ENCODE measurements around the gene SH3TC2. TPM values are rescaled to one million over a fixed set of nuclear protein-coding genes. Genes with fewer than 3 reads are reported as not detected.

Gene SH3TC2
- total and polyA plus RNA-seq, 12 donors = 0.14 to 1.2 (median 0.46) TPM

DNA sequence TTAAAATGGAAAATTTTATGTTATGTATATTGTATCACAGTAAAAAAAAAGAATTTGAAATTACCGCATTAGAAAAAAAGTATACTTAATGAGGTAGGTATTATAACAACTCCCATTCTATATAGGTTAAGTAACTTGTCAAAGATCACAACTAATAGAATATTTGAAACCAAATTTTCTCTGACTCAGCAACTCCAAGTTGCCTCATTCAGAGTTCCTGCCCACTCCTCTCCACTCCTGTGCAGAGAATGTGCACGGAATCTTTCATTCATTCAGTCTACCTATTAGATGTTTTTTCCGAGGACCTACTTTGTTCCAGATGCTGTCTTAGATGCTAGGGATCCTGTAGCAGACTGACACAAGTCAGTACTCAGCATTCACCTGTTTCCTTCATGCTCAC is 15.4 kb downstream of the SH3TC2 start:
- no peak for DNase-seq
- intact Hi-C loops (cut with DNase I) = no loop called here
- no peak overlapping the region for H3K27ac ChIP-seq
- H3K36me3 ChIP-seq (replicated peaks in 1 of 2) = no peaks in the 10 kb centered on the region
- TF ChIP-seq CTCF (IDR thresholded peaks at IDR 0.05) (no peak), POLR2A (IDR thresholded peaks at IDR 0.05) (no peak)
- H3K4me3 ChIP-seq = no peak overlapping the region
- H3K4me1 ChIP-seq (replicated peaks in 1 of 2) = no peaks in the 10 kb centered on the region
- H3K9me3 ChIP-seq (replicated peaks in 1 of 3) = no peaks in the 10 kb centered on the region
- 74 to 90% (median 87%) methylated on average over 3 of the region's 3 CpGs for WGBS, 4 donors
- no peaks in the 10 kb centered on the region for H3K27me3 ChIP-seq

DNA sequence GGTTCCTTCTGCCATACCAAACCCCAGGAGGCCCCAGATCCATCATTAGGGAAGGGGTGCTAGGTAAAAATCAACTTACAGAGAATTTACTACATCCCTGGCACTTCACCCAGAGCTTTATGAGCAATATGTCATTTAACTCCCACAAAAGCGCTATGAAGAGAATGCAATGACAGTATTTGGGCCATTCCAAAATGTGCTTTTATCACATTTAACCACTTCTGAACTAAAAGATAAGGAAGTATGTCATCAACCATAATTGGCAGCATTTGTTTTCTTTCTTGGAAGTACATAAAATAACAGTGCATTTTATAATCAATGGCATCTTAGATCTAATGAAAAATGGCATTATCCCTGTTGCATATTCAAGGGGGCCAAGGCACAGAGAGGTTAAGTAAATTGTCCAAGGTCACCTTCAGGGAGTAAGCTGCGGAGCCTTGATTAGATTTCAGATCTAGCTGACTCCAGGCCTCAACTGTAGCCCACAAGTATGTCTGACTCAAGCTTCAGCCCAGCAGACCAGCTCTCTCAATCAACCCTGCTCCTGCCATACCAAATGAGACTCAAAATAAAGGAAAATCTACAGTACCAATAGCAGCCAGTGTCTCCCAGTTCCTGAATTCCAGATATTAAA is 16.5 kb downstream of the SH3TC2 start:
- no peaks in the 10 kb centered on the region for H3K36me3 ChIP-seq (replicated peaks in 1 of 2)
- H3K27ac ChIP-seq = no peak overlapping the region
- WGBS, 4 donors = 67 to 78% (median 69%) methylated on average over 2 of the region's 2 CpGs
- no peaks in the 10 kb centered on the region for H3K4me1 ChIP-seq (replicated peaks in 1 of 2)
- H3K27me3 ChIP-seq = no peaks in the 10 kb centered on the region
- H3K9me3 ChIP-seq (replicated peaks in 1 of 3) = no peaks in the 10 kb centered on the region
- no peak overlapping the region for H3K4me3 ChIP-seq
- intact Hi-C loops (cut with DNase I) = no loop called here
- no peak for TF ChIP-seq POLR2A (IDR thresholded peaks at IDR 0.05)
- TF ChIP-seq CTCF (IDR thresholded peaks at IDR 0.05) = no peak
- no peak for DNase-seq

- TF ChIP-seq POLR2A (IDR thresholded peaks at IDR 0.05) (no peak), CTCF (IDR thresholded peaks at IDR 0.05) (no peak)
- intact Hi-C loops (cut with DNase I) = no loop called here
- DNase-seq = no peak
- Histone ChIP-seq H3K27me3 (no peaks in the 10 kb centered on the region), H3K9me3 (replicated peaks in 1 of 3) (no peaks in the 10 kb centered on the region), H3K36me3 (replicated peaks in 1 of 2) (no peaks in the 10 kb centered on the region), H3K27ac (no peak overlapping the region), H3K4me3 (no peak overlapping the region), H3K4me1 (replicated peaks in 1 of 2) (no peaks in the 10 kb centered on the region)
Observed at GRCh38 chr5:149045089-149045460, 17.8 kb downstream of the SH3TC2 start.

GRCh38 chr5:149044453-149045088 is 18.3 kb downstream of the SH3TC2 start:
- no peak for TF ChIP-seq POLR2A (IDR thresholded peaks at IDR 0.05)
- no peak for TF ChIP-seq CTCF (IDR thresholded peaks at IDR 0.05)
- 83 to 89% (median 87%) methylated on average over 4 of the region's 4 CpGs for WGBS, 4 donors
- H3K4me1 ChIP-seq (replicated peaks in 1 of 2) = no peaks in the 10 kb centered on the region
- H3K27me3 ChIP-seq = no peaks in the 10 kb centered on the region
- H3K9me3 ChIP-seq (replicated peaks in 1 of 3) = no peaks in the 10 kb centered on the region
- H3K27ac ChIP-seq = no peak overlapping the region
- no peaks in the 10 kb centered on the region for H3K36me3 ChIP-seq (replicated peaks in 1 of 2)
- intact Hi-C loops (cut with DNase I) = loop anchor here in 1 of 2 donors (5.0 kb wide), 1 partner anchor 307 kb away; no protein-coding TSS in a partner anchor
- no peak overlapping the region for H3K4me3 ChIP-seq
- no peak for DNase-seq
